ENCODE data around the gene PRPF19. TPM values are rescaled to one million over a fixed set of nuclear protein-coding genes. Genes with fewer than 3 reads are reported as not detected.

Gene PRPF19
- total and polyA plus RNA-seq, 9 of the 15 experiments (the other 6 are each of a cell fraction or from before 2014, with no cell fraction given), result 9.4 to 212 (median 73.2) TPM

DNA sequence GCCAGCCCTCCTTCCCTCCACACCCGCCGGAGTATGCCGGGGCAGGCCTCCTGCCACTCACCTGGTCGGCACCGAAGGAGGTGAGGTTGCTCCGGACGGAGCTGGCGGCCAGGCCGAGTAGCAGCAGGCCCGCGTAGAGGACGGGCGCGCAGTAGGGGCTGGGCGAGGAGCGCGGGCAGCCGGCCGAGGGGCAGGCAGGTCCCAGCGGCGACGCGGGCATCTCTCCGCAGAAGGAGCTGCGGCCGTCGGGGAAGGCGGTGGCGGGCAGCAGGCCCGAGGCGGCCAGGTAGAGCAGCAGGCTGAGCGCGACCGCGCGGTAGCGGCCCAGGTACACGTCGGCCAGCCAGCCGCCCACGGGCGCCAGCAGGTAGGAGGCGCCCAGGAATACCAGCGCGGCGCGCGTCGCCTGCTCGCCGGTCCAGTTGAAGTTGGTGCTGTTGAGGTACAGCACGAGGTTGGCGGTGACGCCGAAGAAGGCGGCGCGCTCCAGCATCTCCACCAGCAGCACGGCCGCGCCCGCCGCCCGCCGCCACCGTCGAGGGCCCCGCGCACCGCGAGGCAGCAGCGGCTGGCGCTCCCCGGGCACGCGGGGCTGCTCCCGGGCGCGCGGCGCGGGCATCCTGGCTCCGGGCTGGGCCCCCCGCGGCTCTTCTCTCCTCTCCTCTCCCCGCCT, 44.7 kb upstream of the PRPF19 start:
- Histone ChIP-seq H3K27me3 (ENCODE audit: control insufficient read depth in 2 of 2, insufficient read depth in 2 of 2, low read length in 2 of 2) (peaks cover 44 to 74% of the 10 kb centered on the region in 2 experiments; a peak in 4 of 5 replicates), H4K20me1 (replicated peaks; ENCODE audit: control insufficient read depth, insufficient read depth, low read length) (peaks cover 3% of the 10 kb centered on the region; the same call in 1 of the 2 replicates), H3K4me2 (ENCODE audit: insufficient read depth, low read length) (no peak overlapping the region), H3K79me2 (ENCODE audit: control insufficient read depth, insufficient read depth, low read length) (no peaks in the 10 kb centered on the region), H2AFZ (ENCODE audit: low read depth, low read length) (no peak overlapping the region), H3K9ac (ENCODE audit: insufficient read depth in 1 of 2, low read depth in 2 of 2, low read length in 2 of 2) (no peak overlapping the region), H3K36me3 (ENCODE audit: control insufficient read depth, insufficient read depth, low read length) (no peaks in the 10 kb centered on the region), H3K4me1 (replicated peaks in 1 of 2; ENCODE audit: control insufficient read depth in 2 of 2, insufficient read depth in 2 of 2, low read length in 2 of 2) (peaks cover 0 to 6% of the 10 kb centered on the region in 2 experiments; a peak in 3 of 5 replicates), H3K9me3 (replicated peaks; ENCODE audit: control insufficient read depth, insufficient read depth, low read depth, low read length) (no peaks in the 10 kb centered on the region), H3K9me1 (ENCODE audit: control insufficient read depth, insufficient read depth, low read length) (no peaks in the 10 kb centered on the region), H3K27ac (ENCODE audit: extremely low read depth, low read depth, low read length) (no peak overlapping the region), H3K4me3 (no peak overlapping the region)
- no peak for ATAC-seq
- no peak for DNase-seq (ENCODE audit: extremely low read depth in 1 of 4, low spot score in 3 of 4)
- no peak for FAIRE-seq
- in situ Hi-C loops (cut with MboI) (no loop called here), intact Hi-C loops (cut with micrococcal nuclease) (no loop called here)
- POLR2A ChIA-PET, result interaction anchor here (0.8 kb wide), 1 partner anchor 158 kb away, joined by 3 read pairs; no protein-coding TSS in a partner anchor
- 52% methylated on average over 22 of the region's 86 CpGs for WGBS (ENCODE audit: insufficient coverage, low coverage, missing lambda C conversion rate)
- CTCF ChIA-PET (ENCODE audit: low intra/inter-chr PET ratio), result no interaction called here
- BruUV-seq (replicated peaks), result no TSS peak
- TF ChIP-seq SMARCA4 (IDR thresholded peaks at IDR 0.05) (no peak), DNMT1 (IDR thresholded peaks at IDR 0.05) (no peak), ADNP (tag; IDR thresholded peaks at IDR 0.05) (no peak), ZNF212 (CRISPR knock-in tag; IDR thresholded peaks at IDR 0.05) (no peak), HMG20A (CRISPR knock-in tag; conservative IDR thresholded peaks at IDR 0.05) (no peak), ATF7 (IDR thresholded peaks at IDR 0.05) (no peak), ZNF124 (CRISPR knock-in tag; IDR thresholded peaks at IDR 0.05) (no peak), KLF13 (tag; IDR thresholded peaks at IDR 0.05; ENCODE audit: borderline replicate concordance, low read depth) (no peak), EZH2 (IDR thresholded peaks at IDR 0.05; ENCODE audit: borderline replicate concordance, low read depth, low read length) (no peak)
- TF ChIP-seq, protein P1, sequence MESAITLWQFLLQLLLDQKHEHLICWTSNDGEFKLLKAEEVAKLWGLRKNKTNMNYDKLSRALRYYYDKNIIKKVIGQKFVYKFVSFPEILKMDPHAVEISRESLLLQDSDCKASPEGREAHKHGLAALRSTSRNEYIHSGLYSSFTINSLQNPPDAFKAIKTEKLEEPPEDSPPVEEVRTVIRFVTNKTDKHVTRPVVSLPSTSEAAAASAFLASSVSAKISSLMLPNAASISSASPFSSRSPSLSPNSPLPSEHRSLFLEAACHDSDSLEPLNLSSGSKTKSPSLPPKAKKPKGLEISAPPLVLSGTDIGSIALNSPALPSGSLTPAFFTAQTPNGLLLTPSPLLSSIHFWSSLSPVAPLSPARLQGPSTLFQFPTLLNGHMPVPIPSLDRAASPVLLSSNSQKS (CRISPR knock-in tag; IDR thresholded peaks at IDR 0.05), result no peak
- TF ChIP-seq, protein P2, sequence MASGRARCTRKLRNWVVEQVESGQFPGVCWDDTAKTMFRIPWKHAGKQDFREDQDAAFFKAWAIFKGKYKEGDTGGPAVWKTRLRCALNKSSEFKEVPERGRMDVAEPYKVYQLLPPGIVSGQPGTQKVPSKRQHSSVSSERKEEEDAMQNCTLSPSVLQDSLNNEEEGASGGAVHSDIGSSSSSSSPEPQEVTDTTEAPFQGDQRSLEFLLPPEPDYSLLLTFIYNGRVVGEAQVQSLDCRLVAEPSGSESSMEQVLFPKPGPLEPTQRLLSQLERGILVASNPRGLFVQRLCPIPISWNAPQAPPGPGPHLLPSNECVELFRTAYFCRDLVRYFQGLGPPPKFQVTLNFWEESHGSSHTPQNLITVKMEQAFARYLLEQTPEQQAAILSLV (tag; IDR thresholded peaks at IDR 0.05), result no peak
- TF ChIP-seq, protein P3, sequence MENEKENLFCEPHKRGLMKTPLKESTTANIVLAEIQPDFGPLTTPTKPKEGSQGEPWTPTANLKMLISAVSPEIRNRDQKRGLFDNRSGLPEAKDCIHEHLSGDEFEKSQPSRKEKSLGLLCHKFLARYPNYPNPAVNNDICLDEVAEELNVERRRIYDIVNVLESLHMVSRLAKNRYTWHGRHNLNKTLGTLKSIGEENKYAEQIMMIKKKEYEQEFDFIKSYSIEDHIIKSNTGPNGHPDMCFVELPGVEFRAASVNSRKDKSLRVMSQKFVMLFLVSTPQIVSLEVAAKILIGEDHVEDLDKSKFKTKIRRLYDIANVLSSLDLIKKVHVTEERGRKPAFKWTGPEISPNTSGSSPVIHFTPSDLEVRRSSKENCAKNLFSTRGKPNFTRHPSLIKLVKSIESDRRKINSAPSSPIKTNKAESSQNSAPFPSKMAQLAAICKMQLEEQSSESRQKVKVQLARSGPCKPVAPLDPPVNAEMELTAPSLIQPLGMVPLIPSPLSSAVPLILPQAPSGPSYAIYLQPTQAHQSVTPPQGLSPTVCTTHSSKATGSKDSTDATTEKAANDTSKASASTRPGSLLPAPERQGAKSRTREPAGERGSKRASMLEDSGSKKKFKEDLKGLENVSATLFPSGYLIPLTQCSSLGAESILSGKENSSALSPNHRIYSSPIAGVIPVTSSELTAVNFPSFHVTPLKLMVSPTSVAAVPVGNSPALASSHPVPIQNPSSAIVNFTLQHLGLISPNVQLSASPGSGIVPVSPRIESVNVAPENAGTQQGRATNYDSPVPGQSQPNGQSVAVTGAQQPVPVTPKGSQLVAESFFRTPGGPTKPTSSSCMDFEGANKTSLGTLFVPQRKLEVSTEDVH (IDR thresholded peaks at IDR 0.05; ENCODE audit: low read depth, partially characterized antibody), result no peak
- TF ChIP-seq, protein P4, sequence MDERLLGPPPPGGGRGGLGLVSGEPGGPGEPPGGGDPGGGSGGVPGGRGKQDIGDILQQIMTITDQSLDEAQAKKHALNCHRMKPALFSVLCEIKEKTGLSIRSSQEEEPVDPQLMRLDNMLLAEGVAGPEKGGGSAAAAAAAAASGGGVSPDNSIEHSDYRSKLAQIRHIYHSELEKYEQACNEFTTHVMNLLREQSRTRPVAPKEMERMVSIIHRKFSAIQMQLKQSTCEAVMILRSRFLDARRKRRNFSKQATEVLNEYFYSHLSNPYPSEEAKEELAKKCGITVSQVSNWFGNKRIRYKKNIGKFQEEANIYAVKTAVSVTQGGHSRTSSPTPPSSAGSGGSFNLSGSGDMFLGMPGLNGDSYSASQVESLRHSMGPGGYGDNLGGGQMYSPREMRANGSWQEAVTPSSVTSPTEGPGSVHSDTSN (CRISPR knock-in tag; IDR thresholded peaks at IDR 0.05; ENCODE audit: low read depth), result no peak
- TF ChIP-seq, protein P4 (tag; conservative IDR thresholded peaks at IDR 0.05; ENCODE audit: low read depth), result no peak
